ENCODE data around the gene PPP3CA. TPM values are rescaled to one million over a fixed set of nuclear protein-coding genes. Genes with fewer than 3 reads are reported as not detected.

PPP3CA gene
- 39.4 TPM for polyA plus RNA-seq (ENCODE audit: insufficient read length)

GRCh38 chr4:101347267-101347556, at the start of gene PPP3CA:
PPP3CA (minus strand) TSS chr4:101347526.
- DNase-seq = no peak

DNA sequence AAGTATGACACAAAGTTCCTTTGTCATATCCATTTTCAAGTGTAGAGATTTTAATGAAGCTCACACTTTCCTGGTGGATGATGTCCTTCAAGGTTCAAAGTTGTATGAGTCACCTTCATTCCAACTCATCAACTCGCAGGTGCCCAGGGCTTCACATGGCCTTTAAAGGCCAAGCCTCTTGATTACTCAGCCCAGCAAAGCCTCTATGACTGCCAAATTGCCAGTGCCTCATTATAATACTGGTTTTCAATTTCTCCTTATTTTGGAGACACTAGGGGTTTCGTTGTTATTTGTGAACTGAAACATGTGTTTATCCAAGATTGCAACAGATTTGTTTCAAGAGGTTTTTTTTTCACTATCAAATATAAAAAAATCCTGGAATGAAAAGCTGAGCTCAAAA, 45.9 kb upstream of the PPP3CA start:
- DNase-seq = no peak

GRCh38 chr4:101370663-101371210, 23.4 kb upstream of the PPP3CA start:
- DNase-seq = no peak

GRCh38 chr4:101367201-101367600, 19.9 kb upstream of the PPP3CA start:
- no peak for DNase-seq

DNA sequence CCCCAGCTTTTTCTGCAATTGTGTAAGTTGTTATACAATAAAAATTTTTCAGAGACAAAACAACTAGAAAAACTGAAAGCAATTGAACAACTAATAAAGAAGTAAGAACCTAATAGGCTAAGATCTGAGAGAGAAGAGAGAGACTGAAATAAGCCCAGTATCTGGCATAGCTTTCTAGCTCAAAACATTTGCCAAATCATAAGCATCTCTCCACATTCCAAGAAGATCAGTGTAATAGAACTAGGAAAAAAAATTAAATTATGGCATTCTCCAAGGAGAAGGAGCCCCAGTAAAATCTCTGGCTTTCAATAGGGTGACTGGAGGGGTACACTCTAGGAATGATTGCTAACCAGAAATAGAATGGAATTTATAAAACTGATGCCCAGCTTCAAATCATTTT, 19.0 kb upstream of the PPP3CA start:
- no peak for DNase-seq

DNA sequence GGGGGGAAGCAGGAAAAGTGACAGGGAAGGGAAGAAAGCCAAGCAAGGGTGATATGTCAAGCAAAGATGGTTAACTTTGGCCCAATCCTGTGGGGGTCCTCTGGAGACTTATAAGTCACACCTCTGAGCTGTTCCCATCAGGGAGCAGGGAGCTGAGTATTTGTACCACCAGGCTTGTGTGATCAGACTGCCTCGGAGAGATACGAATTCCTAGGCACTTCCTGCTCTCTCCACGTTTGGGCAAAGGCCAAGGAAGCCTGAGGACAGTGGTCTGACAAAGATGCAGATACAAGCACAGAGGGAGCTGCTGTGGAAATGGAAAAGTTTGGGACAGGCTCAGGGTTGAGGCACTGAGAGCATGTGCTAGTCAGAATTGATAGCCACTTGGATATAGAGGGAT, 10.4 kb upstream of the PPP3CA start:
- DNase-seq = no peak

DNA sequence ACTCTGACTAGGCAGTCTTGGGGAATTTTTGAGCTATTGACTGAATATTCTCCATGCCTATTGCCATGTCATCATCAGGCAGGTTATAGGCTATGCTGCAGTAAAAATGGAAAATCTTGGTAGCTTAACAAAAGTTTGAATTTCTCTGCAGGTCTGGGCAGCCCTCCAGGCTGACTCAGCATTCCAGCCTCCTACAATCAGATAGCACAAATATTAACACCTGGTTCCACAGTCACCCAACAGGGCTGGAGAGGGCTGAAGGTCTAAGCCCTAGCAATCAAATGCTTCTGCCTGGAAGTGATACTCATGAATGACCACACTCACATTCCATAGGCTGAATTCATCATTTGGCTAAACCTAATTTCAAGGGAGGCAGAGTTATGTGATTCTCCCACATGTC, 9.6 kb upstream of the PPP3CA start:
- DNase-seq = no peak

DNA sequence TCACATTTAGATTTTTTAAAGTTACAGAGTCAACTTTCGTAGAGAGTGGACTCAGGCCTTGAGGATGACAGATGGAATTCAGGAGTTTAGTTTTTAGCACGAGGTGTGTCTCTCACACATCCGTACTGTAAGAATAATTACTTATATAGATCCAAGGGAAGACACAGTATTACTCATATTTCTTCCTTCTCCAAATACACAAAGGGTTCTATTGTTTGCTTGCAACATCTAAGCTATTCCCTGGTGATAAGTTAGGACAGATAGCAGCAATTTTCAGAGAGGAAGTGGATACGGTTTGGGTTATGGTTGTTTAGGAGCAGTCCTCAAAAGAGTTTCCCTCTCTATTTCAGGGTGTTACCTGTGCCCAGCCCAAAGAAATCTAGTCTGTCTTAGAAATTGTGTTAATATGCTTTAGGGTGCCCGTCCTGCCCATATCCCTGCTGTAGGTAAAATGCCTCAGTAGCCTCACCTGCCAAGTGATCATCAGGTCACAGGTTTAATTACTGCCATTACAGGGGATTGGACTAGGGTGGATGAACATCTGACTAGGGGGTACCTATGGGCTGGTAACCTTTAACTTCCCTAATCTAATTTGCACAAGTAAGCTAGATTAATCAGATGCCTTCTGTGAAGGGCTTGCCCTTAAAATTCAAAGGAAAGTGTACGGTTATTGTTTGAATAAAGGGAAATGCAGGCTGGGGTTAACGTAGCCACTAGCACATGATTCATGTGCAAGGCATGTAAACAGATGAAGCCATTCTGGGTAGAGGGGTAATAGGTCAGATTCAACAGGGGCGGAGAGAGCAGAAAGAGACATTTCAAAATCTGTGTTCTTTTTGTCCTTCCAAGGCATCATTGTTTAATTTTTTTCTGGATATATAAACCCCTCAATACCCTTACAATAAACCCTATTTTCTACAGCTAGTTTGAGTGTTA, 8.7 kb upstream of the PPP3CA start:
- DNase-seq = no peak

DNA sequence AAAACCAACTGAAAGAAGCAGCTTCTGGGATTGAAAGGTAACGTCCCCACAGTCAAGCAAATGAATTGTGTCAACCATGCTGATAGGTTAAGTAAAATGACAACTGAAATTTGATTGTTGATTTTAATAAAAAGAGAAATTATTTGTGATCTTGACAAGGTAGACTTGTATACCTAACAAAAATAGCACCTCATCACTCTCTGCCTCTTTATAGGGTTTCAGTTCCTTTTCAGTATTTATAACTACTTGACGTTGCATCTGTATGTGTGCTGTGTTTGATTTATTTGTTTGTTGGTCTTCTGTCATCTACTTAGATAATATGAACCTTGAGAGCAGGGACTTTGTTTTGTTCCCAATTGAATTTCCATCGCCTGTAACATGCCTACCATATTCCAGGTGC, 7.9 kb upstream of the PPP3CA start:
- no peak for DNase-seq

- DNase-seq = no peak
These were observed 2.4 kb upstream of the PPP3CA start for GRCh38 chr4:101349801-101350064.

DNA sequence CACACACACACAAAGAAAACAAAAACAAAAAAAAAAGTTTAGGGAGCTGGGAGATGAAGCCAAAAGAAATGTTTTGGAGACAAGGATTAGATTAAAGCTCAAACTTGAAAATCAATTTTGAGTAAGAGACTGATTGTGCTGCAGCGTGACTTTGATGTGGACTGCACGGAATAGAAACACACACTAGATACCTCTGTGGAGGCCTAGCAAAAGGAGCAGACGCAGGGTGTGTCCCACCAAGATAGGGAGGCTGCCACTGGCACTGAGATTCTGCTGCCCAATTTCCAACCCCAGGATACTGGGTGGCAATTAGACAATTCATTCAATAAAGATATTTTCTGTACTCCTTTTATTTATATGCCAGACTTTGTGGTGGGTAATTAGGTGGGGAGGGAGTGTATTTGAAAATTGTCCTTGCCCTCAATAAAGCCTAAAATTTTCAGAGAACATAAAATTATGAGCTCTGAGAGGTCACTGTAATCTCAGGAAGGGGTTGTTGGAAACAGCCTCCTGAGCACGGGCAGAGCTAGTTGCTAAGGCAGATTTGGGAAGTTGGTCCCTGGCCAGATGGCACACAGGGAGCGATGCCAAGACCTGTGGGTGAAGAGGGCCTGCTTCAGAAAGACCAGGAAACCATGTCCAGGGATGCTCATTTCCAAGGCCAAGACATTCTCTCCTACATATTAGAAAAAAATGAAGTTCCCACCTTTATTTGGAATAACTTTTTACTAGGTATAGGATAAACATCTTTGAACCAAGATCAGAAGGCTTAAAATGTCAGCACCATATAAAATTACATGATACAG, 1.9 kb upstream of the PPP3CA start:
- peak; percentile 24 for DNase-seq

DNA sequence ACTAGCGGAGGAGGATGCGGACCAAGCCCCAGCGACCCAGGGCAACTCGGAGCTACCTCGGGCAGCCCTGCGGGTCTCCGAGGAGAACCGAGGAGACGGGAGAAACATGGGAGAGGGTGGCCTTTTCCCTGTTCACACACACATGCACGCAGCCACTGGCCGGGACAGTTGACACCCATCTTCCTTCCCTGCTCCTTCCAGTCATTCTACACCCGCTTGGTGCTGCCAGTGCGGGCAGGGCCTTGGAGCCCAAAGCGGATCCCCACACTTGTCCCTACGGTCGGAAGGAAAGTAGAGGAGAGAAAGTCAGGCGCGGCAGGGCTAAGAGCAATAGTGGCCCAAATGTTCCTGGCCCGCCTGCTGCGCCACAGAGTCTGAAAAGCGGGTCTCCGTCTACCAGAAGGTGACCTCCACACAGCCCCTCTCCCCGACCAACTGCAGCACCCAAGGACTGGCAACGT, 1.1 kb upstream of the PPP3CA start:
- no peak for DNase-seq

DNA sequence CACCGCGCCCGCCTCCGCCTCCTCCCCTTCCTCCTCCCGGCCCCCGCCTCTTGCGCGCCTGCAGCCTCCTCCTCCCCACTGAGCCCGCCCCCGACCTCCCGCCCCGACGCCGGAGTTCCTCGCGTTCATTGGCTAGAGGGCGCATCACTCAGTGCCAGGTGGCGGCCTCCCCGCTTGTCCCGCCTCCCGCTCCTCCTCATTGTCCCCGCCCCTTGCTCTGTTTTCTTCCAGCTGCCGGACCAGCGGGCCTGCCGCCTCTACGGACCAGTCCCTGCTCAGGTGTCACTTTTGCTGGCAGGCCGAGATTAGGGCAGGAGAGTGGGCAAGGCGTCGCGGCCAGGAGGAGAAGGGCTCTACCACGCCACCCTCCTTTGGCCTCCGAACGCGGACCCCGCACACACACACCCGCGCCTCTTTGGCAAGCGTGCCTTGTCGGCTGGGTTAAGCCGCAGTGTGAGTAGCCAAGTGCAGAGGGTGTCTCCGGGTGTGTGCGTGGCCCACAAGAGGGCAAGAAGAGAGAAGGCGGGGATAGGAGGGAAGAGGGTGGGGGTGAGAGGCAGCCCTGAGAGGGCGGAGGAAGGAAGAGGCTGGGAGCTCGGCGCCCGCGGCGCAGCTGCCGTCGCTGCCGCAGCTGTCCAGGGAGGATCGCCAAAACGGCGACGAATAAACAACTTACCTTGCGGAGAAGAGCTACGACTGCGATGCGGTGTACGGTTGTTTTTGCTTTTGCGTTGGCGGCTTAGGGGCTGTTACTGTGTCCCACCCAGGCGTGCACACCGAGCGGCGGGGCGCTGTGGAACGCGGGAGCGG, 436 bp upstream of the PPP3CA start:
- peak; percentile 96 for DNase-seq

GRCh38 chr4:101346351-101347266, 717 bp downstream of the PPP3CA start:
- peak; percentile 76 for DNase-seq

DNA sequence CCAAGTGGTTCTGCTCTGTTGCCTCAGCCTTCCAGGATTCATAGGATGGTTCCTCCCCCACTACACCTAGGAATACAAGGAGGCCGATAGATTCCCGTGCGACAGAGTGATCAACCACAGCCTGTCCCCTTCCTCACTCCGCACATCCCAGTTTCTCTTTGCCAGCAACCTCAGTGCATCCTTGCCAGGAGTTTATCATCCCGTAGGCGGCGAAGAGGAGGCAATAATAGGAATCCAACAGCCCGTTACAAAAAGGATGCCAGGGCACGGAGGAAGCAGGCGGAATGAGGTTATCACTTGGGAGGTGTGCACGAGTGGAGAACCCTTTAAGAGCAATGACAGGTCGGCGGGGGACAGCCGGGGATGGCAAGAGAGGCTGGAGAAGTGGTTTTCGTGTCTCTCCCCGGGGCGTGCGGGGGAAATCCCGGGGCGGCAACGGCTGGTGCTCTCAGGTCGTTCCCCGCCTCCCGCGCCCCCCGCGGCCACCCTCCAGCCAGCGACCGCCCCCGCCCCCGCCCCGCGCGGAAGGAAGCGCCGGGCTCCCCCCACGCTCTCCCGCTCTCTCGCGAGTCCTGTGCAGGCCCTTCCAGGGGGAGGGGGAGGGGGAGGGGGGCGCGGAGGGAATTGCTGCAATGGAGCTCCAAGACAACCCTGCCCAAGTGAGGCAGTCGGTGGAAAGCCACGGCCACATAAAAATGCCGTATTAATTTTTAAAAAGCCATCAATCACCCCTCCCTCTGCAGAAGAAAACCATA, 1.6 kb downstream of the PPP3CA start:
- peak; percentile 55 for DNase-seq

GRCh38 chr4:101345271-101345595, 2.1 kb downstream of the PPP3CA start:
- peak; percentile 18 for DNase-seq

DNA sequence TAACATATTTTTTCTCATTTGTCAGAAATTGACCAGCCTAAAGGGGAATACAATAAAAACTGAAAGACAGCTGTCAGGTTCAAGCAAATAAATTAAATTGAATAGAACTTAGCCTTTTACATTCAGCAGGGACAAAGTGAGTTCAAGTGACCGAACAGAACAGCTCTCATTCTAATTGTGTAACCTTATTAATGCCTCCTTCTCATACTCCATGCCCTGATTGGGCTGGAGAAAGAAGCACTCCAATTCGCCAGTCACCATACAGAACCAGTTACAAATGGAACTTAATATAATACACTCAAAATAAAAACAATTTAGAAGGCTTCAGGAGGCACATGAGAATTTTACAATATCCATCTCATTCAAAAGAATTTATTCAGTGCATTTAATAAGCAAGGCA, 8.0 kb downstream of the PPP3CA start:
- DNase-seq = no peak

DNA sequence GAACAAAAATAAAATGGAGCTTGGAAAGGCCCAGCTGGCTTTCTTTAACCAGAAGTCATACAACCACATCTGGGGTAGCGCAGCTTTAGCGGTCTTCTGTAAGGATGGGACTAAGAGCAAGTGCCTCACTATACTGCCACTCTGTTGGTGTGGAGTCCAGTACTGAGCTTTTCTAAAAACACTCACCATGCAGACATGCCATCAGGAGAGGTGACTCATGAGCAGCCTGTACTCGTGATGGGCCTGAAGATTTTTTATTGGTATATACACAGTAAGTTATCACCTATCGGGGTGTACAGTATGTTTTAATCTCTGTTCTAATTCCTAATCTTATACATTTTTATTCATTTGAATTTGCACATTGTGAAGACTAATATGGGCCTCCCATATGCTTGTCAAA, 9.6 kb downstream of the PPP3CA start:
- DNase-seq = no peak

DNA sequence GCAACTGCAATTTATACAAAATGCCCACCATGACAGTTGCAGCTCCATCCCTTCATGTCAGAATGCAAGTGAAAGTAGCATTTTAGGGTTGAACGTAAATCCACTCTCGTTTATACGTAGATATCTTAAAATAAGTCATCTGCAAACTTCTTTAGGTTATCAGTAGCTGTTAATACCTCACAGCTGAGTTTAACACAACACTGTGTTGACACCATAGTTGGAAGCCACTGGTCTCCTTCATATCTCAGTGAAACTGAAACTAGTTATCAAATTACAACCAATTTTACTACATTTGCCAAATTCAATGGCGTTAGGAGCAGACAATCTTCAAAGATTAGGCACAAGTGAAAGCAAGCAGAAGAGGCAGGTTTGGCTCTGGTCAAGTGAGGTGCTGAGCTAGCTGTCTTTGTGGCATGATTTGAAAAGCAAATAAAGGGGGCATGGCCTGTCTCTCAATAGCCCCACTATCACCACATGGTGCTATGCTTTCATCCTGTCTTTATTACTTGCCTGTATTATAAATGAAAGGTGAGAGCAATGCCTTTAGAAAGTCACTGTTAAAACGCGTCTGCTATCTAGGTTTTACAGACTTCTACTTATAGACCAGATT, 12.3 kb downstream of the PPP3CA start:
- DNase-seq = no peak

GRCh38 chr4:101332424-101332823, 14.9 kb downstream of the PPP3CA start:
- no peak for DNase-seq

GRCh38 chr4:101331017-101331416, 16.3 kb downstream of the PPP3CA start:
- DNase-seq = no peak

Measured in hindlimb muscle (tissue), 1 donor.